Breast epithelium (tissue), 3 donors: ENCODE data around the gene GPSM1.

ENCODE experiments used
- POLR2AphosphoS5 ChIP-seq, 3 donors: sonication (generic); formaldehyde crosslinking; IDR thresholded peaks; one replicate each; pipeline ENCODE4 v1.6.1; 2017; ENCODE audit warnings: antibody characterized with exemption in 3 of 3
- TF ChIP-seq, protein P1 (sequence below), 3 donors: fragments of 450-650 bp; IDR thresholded peaks; one replicate each; pipeline ENCODE4 v1.5.1; 2016 to 2017; ENCODE audit warnings: antibody characterized with exemption in 3 of 3, mild to moderate bottlenecking in 3 of 3, moderate library complexity in 3 of 3

DNA sequence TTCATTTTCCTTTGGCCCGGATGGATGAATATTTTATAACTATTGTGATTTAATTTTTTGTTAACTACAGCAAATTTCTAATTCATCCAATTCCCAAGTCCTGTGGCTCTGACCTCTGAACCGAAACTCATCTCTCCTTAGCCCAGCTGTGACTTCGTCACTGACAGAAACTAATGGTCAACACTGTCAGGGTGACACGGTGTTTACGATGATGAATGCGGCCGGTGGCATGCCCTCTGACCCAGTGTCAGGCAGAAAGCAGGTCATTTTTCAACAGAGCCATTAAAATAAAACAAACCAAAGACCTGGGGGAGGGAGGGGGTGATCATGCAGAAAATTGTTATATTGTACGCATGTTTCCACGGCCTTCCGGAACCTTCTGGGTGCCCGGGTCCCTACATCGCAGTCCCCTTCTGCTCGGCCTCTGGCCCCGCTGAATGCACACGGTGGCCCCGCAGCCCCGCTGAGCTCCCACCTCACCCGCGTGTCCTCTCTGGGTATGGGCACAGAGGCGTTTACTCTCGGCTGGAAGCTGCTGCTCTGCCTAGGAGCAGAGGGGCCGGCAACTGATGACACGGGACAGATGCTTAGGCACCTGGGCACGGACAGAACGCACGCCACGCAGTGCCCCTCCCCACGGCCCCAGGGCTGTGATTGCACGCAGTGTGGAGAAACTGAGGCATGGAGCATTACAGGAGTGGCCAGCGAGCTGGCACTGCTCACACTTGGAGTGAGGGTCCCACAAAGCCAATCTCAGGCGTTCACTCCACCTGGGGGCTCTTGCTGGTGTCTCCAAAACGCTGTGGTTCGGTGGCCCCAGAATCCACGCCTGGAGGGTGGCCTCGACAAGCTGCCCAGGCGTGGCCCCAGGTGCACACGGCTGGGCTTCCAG is 31.6 kb upstream of the GPSM1 start:
- TF ChIP-seq POLR2AphosphoS5 (IDR thresholded peaks at IDR 0.05) = no peak
- TF ChIP-seq, protein P1, sequence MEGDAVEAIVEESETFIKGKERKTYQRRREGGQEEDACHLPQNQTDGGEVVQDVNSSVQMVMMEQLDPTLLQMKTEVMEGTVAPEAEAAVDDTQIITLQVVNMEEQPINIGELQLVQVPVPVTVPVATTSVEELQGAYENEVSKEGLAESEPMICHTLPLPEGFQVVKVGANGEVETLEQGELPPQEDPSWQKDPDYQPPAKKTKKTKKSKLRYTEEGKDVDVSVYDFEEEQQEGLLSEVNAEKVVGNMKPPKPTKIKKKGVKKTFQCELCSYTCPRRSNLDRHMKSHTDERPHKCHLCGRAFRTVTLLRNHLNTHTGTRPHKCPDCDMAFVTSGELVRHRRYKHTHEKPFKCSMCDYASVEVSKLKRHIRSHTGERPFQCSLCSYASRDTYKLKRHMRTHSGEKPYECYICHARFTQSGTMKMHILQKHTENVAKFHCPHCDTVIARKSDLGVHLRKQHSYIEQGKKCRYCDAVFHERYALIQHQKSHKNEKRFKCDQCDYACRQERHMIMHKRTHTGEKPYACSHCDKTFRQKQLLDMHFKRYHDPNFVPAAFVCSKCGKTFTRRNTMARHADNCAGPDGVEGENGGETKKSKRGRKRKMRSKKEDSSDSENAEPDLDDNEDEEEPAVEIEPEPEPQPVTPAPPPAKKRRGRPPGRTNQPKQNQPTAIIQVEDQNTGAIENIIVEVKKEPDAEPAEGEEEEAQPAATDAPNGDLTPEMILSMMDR (IDR thresholded peaks at IDR 0.05) = no peak
